HUES6 (cell line): ENCODE results near the gene TECTA.
"Not testable (repeated sequence)": the region's sequence is repeated elsewhere in the genome, so short reads cannot be mapped to it uniquely, and the experiment has no call there.

Experiments
- H3K27ac ChIP-seq: 2 replicates; pipeline ENCODE4 v1.7.0; 2013; ENCODE audit warnings: low read depth, mild to moderate bottlenecking, low read length, inconsistent platforms
- H3K27me3 ChIP-seq: 2 replicates; pipeline ENCODE4 v1.6.1; 2013; ENCODE audit warnings: low read length; ENCODE audit not compliant: control insufficient read depth, insufficient read depth
- H3K36me3 ChIP-seq: 2 replicates; pipeline ENCODE4 v1.6.1; 2013; ENCODE audit warnings: low read length; ENCODE audit not compliant: control insufficient read depth, insufficient read depth
- H3K4me1 ChIP-seq: 2 replicates; pipeline ENCODE4 v1.6.1; 2013; ENCODE audit warnings: low read length; ENCODE audit not compliant: control insufficient read depth, insufficient read depth
- H3K4me3 ChIP-seq: 2 replicates; pipeline ENCODE4 v1.5.1; 2013; ENCODE audit warnings: low read depth, low read length
- H3K9ac ChIP-seq: one replicate; pipeline ENCODE4 v1.6.1; 2013; ENCODE audit warnings: mild to moderate bottlenecking, low read length
- H3K9me3 ChIP-seq: 2 replicates; pipeline ENCODE4 v1.6.1; 2013; ENCODE audit warnings: low read depth, low read length; ENCODE audit not compliant: control insufficient read depth, insufficient read depth

The TECTA gene

GRCh38 chr11:121151207-121151688, 50.2 kb downstream of the TECTA start:
- no peak overlapping the region for H3K9ac ChIP-seq
- H3K36me3 ChIP-seq: no peaks in the 10 kb centered on the region
- no peaks in the 10 kb centered on the region for H3K9me3 ChIP-seq
- no peak overlapping the region for H3K27ac ChIP-seq
- H3K27me3 ChIP-seq: no peaks in the 10 kb centered on the region
- H3K4me1 ChIP-seq: 0 out of 2 replicates have a peak, but pooled peaks cover 2% of the 10 kb centered on the region
- H3K4me3 ChIP-seq: no peak overlapping the region

- no peak overlapping the region for H3K27ac ChIP-seq
- H3K4me1 ChIP-seq: 0 out of 2 replicates have a peak, but pooled peaks cover 2% of the 10 kb centered on the region
- no peak overlapping the region for H3K9ac ChIP-seq
- H3K27me3 ChIP-seq: no peaks in the 10 kb centered on the region
- H3K4me3 ChIP-seq: no peak overlapping the region
- H3K36me3 ChIP-seq: no peaks in the 10 kb centered on the region
- H3K9me3 ChIP-seq: no peaks in the 10 kb centered on the region
These were observed 51.7 kb downstream of the TECTA start for GRCh38 chr11:121152764-121153163.

- Histone ChIP-seq H3K27me3 (no peaks in the 10 kb centered on the region), H3K4me3 (no peak overlapping the region), H3K9ac (no peak overlapping the region), H3K36me3 (no peaks in the 10 kb centered on the region), H3K4me1 (0 out of 2 replicates have a peak, but pooled peaks cover 2% of the 10 kb centered on the region), H3K27ac (no peak overlapping the region), H3K9me3 (no peaks in the 10 kb centered on the region)
These were observed 52.4 kb downstream of the TECTA start for GRCh38 chr11:121153472-121153871.

GRCh38 chr11:121154486-121155314, 53.7 kb downstream of the TECTA start:
- no peaks in the 10 kb centered on the region for H3K9me3 ChIP-seq
- H3K4me3 ChIP-seq: no peak overlapping the region
- 0 out of 2 replicates have a peak, but pooled peaks cover 2% of the 10 kb centered on the region for H3K4me1 ChIP-seq
- H3K27ac ChIP-seq: no peak overlapping the region
- H3K9ac ChIP-seq: no peak overlapping the region
- no peaks in the 10 kb centered on the region for H3K36me3 ChIP-seq
- H3K27me3 ChIP-seq: no peaks in the 10 kb centered on the region

GRCh38 chr11:121157756-121158155, 56.7 kb downstream of the TECTA start:
- H3K27ac ChIP-seq: no peak overlapping the region
- no peaks in the 10 kb centered on the region for H3K27me3 ChIP-seq
- no peaks in the 10 kb centered on the region for H3K36me3 ChIP-seq

GRCh38 chr11:121159741-121160140, 58.7 kb downstream of the TECTA start:
- no peak overlapping the region for H3K4me3 ChIP-seq
- H3K27ac ChIP-seq: no peak overlapping the region
- no peaks in the 10 kb centered on the region for H3K27me3 ChIP-seq
- H3K9me3 ChIP-seq: no peaks in the 10 kb centered on the region
- H3K9ac ChIP-seq: no peak overlapping the region
- no peaks in the 10 kb centered on the region for H3K36me3 ChIP-seq
- H3K4me1 ChIP-seq: 0 out of 2 replicates have a peak, but pooled peaks cover 2% of the 10 kb centered on the region

More at GRCh38 chr11:121157756-121158155, 56.7 kb downstream of the TECTA start:
- Histone ChIP-seq H3K4me1 (0 out of 2 replicates have a peak, but pooled peaks cover 2% of the 10 kb centered on the region), H3K4me3 (no peak overlapping the region), H3K9ac (no peak overlapping the region), H3K9me3 (no peaks in the 10 kb centered on the region)

- Histone ChIP-seq H3K9ac (no peak overlapping the region), H3K9me3 (no peaks in the 10 kb centered on the region), H3K4me3 (no peak overlapping the region), H3K4me1 (no peaks in the 10 kb centered on the region; the same call in 1 of the 2 replicates), H3K27me3 (no peaks in the 10 kb centered on the region), H3K27ac (no peak overlapping the region), H3K36me3 (no peaks in the 10 kb centered on the region)
These were observed 60.4 kb downstream of the TECTA start for GRCh38 chr11:121161349-121161917.

- no peak overlapping the region for H3K27ac ChIP-seq
- no peaks in the 10 kb centered on the region for H3K9me3 ChIP-seq
- no peaks in the 10 kb centered on the region for H3K27me3 ChIP-seq
- H3K36me3 ChIP-seq: no peaks in the 10 kb centered on the region
- peaks cover 4% of the 10 kb centered on the region; the same call in 1 of the 2 replicates for H3K4me1 ChIP-seq
- H3K4me3 ChIP-seq: no peak overlapping the region
- no peak overlapping the region for H3K9ac ChIP-seq
These were observed 62.7 kb downstream of the TECTA start for GRCh38 chr11:121163658-121164308.

GRCh38 chr11:121177629-121178028, 76.6 kb downstream of the TECTA start:
- not testable (repeated sequence) for H3K4me1 ChIP-seq, H3K36me3 ChIP-seq, H3K4me3 ChIP-seq, H3K9ac ChIP-seq, H3K27ac ChIP-seq, H3K27me3 ChIP-seq
- H3K9me3 ChIP-seq: peaks cover 17% of the 10 kb centered on the region

GRCh38 chr11:121179306-121179705, 78.3 kb downstream of the TECTA start:
- H3K27ac ChIP-seq: no peak overlapping the region
- no peaks in the 10 kb centered on the region for H3K27me3 ChIP-seq
- no peaks in the 10 kb centered on the region for H3K36me3 ChIP-seq
- peaks cover 17% of the 10 kb centered on the region for H3K9me3 ChIP-seq
- no peak overlapping the region for H3K9ac ChIP-seq
- no peaks in the 10 kb centered on the region for H3K4me1 ChIP-seq
- no peak overlapping the region for H3K4me3 ChIP-seq

GRCh38 chr11:121180183-121180582, 79.1 kb downstream of the TECTA start:
- Histone ChIP-seq H3K27me3 (no peaks in the 10 kb centered on the region), H3K36me3 (no peaks in the 10 kb centered on the region), H3K4me3 (no peak overlapping the region), H3K9ac (no peak overlapping the region), H3K27ac (no peak overlapping the region), H3K4me1 (no peaks in the 10 kb centered on the region), H3K9me3 (peaks cover 17% of the 10 kb centered on the region)
